Measurements from ENCODE around the gene NOXRED1.
"Not testable (repeated sequence)": the region's sequence is repeated elsewhere in the genome, so short reads cannot be mapped to it uniquely, and the experiment has no call there.

The NOXRED1 gene, protein sequence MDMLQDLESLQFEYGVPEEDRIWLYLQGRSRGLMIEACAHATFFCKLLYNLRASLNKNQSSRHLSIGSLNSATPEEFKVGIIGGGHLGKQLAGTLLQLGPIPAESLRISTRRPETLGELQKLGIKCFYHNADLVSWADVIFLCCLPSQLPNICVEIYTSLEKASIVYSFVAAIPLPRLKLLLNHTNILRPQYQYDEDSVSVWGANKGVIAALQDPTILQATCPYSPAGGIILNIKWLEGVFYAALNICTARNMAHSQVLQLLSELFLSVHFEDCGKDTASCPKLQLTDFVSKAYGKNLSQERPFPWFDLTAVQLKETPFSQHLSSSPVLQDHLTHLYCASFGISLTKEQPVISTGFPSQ

DNA sequence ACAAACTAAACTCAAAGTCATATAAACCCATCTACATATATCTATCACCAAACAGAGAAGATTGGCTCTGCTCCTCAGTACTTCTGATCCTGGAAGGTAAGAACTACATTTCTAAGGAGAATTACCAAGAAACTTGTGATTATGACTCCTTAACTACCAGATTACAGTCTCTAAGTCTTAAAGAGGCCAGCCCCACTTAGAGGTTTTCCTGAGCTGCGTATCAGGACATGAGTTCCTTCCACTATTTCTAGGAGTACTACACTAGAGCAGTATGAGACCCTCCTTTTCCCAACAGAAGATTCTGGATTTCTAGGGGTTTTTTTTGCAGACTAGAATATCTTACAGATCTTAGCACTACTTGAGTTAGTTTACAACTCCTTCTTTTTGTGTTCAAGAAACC, at the start of gene NOXRED1:
Gene NOXRED1 (minus strand): TSS at position 101 of the 400 bp plus-strand sequence. CDS start 634 bp downstream, outside the sequence.
- DNase-seq, result no peak

DNA sequence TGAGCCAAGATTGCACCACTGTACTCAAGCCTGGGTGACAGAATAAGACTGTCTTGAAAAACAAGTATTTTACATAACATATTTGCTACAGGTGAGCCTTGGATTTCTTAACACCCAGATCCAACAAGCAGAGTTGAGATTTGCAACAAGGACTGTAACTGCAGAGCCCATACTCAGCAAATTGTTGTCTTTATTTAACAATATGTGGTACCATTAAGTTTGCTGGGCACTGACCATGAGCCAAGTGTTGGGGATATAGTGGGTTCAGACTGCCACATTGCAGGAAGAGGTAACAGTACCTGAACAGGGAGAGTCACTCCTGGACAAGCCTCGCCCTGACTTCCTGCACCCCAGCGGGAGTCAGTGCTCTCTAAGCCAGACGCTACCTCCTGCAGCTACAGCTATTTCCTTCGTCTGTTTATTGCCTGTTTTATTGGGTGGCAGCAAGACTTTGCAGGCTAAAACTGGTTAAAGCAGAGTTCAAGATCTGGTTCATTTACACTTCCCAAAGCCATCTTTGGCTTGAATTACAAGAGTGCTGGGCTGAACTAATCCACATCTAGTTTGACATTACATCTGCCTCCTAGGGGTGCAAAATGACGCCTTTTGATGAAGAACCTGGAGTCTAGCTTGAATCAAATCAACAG, 47.0 kb upstream of the NOXRED1 start:
- no peak for DNase-seq

DNA sequence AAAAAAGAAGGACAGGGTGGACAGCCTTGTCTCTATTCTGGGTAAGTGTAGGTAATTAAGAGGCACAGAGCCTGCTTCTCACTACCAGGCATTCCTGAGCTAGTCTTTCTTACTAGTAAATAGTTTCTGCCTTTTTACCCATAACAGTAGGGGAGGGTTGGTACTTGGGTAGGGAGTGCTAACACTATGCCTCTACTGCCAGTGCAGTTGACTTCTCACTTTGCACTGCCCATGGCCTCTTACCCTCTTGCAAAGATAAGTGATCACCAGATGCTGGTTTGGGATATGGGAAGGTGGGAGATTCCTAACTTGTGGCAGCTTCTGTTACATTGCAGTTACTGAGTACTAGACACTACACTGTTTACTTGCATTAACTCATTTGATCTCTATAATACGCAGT, 46.2 kb upstream of the NOXRED1 start:
- no peak for DNase-seq

DNA sequence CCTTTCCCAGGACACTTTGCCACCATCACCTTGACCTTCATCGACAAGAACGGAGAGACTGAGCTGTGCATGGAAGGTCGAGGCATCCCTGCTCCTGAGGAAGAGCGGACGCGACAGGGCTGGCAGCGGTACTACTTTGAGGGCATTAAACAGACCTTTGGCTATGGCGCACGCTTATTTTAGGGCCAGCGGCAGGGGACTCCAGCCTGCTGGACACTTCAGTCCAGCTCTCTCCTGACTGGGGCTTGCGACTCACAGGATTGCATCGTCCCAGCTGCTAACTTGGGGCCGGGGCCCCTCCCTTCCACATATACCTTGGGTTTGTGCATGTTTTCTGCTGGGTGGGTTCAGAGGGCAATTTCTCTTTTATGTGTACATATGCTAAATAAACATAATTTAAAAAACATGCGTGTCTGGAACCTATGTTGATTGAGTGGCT, 45.8 kb upstream of the NOXRED1 start:
- DNase-seq, result no peak

DNA sequence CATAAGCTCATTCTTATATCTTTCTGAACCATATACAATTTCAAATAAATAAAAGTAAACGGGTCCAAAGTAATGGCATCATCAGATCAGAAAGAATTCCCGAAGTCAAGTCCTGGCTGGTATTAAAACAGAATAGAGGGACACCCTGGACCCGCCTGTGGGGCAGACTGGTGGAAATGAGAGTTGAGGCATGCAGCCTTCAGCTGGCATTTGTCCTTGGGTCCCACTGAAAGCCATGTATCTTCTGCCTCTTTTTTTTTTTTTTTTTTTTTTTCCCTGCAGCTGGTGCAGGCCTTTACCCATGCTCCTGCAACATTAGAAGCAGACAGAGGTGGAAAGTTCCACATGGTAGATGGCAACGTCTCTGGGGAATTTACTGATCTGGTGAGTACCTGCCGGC, 44.5 kb upstream of the NOXRED1 start:
- no peak for DNase-seq

DNA sequence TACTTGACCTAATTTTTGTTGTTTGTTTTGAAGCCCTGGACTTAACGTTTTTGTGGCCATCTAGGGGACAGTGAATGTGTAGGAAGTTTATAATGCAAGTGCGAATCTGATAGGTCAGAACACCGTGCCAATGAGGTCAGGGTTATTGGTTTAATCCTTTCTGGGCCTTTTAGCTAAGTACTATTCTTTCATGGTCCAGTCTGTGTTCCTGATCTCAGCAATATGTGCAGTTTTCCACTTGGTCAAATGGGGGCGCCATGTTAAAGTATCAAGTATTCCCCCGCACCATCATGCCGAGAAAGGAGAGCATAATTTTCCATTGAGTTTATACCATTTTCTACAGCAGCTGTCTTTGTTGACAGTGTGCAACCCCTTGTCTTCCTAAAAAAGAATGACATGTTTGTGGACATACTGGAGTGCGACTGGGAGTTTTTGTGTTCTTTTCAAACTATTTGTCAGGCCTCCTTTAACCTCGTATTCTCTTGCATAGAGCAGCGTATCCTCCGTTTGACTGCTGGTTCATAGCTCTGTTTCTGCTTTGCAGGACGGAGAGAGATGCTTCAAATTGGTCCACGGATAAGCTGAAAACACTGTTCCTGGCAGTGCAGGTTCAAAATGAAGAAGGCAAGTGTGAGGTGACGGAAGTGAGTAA, 35.9 kb upstream of the NOXRED1 start:
- peak; percentile 59 for DNase-seq

DNA sequence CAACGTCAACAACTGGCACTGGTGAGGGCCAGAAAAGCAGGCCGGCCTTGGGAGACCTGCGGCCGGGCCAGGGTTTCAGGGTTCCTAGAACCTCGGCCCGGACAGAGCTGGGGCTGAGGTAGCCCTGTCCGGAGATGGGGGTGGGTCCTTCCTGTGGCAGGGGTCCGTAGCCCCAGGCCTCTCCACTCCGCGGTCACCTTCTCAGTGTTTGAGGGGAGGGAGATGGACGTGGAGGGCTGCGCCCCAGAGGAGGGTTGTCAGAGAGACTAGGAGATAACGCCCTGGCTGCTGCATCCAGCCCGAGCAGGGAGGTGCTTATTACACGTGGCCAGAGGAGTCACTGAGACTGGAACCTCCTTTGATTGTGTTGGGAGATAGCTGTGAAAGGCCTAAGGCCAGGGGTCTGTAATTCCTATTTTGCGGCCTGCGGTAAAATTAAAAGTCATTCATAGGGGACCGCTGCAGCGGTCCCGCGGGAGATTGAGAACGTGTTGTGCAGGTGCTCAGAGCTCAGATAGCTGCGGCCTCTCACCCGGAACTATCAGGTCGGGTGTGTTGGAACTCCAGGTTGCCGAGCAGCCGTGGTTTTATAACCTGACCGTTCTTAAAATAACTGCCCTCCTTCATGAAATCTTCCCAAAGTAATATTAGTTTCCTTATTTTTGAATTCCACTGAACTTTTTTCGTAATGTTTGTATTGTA, 35.1 kb upstream of the NOXRED1 start:
- DNase-seq, result peak; percentile 41

DNA sequence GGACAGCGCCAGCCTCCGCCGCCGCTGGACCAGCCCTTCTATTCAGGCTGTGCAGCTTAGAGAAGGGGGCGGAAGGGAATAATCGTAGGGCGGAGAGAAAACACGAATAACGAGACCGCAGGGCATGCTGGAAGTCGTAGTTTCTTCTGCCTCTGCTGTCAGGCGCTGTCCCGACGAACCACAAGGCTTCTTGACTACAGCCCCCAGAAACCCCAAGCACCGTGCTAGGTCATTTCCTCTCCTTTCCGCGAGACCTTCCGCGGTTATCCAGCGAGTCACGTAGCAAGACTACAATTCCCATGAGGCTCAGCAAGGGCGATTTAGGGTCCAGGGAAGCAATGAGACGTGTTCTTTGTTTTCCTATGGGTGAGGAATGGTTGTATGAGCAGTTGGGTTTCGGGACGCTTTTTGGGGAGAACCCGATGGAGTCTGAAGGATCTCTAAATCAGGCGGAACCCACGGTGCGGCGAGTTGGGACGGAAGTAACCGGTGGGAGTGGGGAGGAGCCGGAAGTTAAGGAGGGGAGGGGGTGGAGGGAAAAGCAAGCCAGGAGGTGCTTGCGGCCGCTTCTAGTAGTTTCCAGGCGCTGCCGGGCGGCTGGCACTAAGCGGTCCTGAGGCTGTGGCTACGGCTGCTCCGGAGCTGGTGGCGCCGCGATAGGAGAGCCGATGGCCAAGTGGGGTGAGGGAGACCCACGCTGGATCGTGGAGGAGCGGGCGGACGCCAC, 34.4 kb upstream of the NOXRED1 start, which contains the start of the genes AHSA1 and VIPAS39:
Gene AHSA1 (plus strand): TSS at position 572 of the 727 bp plus-strand sequence. CDS start 97 bp downstream, at position 669.
Gene VIPAS39 (minus strand): TSS at position 80 of the 727 bp plus-strand sequence. CDS start 3,499 bp downstream, outside the sequence.
- peak; percentile 99 for DNase-seq

DNA sequence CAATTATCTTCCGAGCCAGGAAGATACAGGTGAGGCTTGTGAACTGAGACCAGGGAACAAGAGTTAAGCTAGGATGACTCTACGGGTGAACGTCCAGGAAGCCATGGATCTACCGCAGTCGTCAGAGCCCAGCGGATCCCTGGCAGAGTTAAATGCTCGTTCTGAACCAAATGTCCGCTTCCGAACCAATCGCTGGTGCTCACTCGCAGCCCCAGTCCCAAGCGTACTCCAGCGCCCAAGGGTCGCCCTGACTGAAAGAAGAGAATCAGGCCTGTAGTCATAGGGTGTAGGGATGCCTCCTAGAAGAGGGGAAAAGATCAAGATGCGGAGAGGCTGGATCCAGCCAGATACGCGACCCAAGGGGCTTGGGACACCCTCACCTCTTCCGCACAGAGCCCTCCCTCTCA, 33.8 kb upstream of the NOXRED1 start:
- DNase-seq, result peak; percentile 53

DNA sequence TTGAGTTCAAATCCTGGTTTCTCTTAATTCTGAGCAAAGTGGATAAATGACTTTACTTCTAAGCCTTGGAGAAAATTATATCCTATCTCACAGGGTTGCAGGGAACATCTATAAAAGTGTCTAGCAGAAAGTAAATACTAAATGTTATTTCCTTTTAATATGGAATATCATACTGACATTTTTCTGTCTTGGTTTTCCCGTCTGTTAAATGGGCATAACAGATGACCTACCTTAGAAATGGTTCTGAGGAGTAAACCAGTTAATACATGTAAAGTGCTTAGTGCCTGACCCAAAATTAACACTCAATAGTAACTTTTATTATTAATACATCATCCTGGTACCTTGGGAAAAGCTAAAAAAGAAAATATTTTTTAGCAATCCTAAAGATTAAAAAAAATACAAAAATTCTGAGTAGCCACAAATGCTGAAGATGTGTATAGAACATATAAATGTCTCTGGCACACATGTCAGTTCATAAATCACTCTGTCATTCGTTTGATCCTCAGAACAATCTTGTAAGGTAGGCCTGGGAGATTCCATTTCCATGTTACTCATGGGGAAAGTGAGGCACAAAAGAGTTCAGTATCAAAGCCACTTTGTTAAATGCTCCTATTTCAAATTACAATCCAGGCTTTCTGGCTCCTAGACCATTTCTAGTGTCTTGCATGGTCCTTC, 32.8 kb upstream of the NOXRED1 start:
- no peak for DNase-seq

DNA sequence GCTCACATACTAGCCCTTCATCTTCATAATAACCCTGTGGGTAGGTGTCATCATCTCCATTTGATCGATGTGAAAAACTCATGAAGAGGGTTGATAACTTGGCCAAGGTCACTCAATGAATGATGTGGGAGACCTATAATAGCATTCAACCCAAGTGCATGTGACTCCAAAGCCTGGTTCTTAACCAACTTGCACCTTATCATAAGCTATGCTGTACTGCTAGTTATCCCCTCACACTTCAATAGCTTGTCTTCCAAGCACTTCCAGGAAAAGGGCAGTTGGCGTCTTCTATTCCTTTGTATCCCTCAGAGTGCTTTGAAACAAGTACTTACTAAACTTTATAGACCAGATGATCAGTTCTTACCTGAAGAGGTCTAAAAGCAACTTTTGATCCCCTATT, 18.9 kb upstream of the NOXRED1 start:
- DNase-seq, result no peak

DNA sequence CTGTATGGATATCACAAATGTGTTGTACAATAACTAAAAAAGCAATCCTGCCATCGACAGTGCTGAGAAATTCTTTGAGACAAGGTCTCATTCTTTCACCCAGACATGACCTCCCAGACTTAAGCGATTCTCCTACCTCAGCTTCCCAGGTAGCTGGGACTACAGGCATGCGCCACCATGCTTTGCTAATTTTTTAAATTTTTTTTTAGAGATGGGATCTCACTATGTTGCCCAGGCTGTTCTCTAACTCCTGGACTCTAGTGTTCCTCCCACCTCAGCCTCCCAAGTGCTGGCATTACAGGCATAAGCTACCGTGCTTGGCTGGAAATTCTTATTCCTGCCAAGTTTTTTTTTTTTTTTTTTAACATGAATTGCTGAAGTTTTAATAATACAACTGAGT, 16.5 kb upstream of the NOXRED1 start:
- DNase-seq, result no peak

DNA sequence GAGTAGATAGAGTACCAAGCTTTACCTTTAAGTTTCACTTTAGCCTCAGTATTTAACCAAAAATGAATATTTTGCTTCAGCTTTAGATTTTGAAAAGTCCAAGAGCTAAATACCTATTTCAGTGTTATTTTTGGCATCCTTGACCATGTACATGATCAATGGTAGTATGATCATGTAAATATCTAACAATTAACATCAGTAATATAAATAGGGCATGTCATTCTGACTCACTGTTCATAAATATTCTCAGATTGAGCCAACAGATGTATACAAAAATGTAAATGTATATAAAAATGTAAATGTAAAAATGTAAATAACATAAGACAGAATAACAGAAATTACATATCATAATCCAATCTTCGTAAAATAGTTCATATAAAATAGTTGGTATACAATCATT, 15.3 kb upstream of the NOXRED1 start:
- no peak for DNase-seq

DNA sequence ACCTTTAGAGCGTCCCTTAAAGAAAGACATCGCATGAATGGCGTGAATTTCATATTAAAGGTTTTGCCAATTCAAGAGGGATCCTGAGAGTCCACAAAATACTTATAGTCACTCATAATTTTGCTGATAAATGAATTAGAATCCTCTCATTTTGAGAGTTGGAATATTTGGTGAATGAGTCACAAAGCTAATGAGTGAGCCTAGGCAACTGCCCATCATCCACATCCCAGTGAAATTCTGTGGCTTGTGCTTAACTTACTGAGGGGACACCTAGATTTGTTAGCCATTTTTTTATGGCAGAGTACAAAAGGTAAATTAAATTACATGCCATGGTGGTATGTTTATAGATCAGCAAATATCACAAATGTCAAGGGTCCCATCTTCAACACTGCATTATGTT, 12.7 kb upstream of the NOXRED1 start:
- DNase-seq, result no peak

DNA sequence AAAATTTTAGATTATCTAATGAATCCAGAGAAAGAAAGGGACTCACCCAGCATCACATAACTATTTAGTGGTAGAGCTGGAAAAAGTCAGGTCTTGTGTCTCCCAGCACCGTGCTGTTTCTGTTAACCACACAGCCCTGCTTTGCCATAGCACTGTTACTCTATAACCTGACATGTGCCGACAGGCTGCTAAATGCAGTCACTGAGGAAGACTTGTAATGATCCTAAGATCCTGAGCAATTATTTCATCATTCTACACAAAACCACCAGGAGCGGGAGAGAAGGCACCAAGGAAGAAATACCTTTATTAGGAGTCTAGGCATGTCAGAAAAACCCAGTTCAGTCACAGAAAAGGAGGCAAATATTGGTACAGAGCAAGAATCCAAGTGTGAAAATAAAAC, 3.1 kb upstream of the NOXRED1 start:
- no peak for DNase-seq

DNA sequence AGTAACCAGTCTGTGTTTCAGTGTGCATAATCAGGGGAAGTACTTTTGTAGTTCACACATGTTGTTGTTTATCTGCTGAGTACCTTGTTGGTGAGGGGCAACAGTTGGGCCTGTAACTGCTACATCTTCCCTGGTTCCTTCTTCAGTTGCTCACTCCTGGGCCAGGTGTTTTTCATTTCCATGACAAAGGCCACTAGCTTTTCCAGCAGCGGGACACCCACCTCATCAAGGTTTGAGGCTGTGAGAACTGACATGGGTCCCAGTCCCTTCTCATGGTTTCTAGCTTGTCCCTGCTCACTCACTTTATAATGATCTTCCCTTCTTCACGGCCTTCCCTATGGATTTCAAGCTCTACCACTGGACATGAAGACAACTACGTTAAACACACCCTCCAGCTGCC, 1.5 kb upstream of the NOXRED1 start:
- no peak for DNase-seq

DNA sequence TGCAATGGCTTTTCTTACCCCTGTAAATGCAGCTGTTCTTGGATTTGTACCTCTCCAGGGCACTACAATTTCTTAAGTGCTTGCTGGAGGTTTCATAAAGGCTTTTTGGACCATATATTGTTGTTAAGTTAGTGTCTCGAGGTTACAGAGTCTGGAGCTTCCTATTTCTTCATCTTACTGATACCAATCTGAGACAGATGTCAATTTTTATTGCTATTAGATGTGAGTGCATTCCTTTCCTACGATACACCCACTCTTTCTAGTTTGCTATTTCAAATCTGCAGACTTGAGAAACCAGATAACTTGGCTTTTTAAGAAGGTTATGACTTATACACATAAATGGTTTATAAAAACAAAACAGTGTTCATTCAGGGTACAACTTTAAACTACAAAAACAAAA, 2.1 kb downstream of the NOXRED1 start:
- no peak for DNase-seq

DNA sequence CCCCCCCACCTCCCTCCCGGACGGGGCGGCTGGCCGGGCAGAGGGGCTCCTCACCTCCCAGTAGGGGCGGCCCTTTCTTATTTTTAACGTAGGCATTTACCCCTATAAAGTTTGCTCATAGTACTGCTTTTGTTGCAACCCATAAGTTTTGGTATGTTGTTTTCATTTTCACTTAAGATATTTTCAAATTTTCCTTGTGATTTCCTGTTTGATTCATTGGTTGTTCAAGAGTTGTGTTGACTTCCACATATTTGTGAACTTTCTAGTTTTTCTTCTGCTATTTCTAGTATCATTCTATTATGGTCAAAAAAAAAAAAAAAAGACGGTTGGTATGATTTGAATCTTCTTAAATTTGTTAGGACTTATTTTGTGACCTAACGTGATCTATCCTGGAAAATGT, 6.5 kb downstream of the NOXRED1 start:
- no peak for DNase-seq

DNA sequence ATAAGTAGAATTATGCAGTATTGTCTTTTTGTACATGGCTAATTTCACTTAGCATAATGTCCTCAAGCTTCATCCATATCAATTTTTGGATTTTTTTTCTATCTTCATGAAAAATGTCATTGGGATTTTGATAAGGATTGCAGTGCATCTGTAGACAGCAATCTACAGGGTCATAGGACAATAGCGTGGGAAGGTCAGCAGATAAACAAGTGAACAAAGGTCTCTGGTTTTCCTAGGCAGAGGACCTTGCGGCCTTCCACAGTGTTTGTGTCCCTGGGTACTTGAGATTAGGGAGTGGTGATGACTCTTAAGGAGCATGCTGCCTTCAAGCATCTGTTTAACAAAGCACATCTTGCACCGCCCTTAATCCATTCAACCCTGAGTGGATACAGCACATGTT, 7.2 kb downstream of the NOXRED1 start:
- not testable (repeated sequence) for DNase-seq

DNA sequence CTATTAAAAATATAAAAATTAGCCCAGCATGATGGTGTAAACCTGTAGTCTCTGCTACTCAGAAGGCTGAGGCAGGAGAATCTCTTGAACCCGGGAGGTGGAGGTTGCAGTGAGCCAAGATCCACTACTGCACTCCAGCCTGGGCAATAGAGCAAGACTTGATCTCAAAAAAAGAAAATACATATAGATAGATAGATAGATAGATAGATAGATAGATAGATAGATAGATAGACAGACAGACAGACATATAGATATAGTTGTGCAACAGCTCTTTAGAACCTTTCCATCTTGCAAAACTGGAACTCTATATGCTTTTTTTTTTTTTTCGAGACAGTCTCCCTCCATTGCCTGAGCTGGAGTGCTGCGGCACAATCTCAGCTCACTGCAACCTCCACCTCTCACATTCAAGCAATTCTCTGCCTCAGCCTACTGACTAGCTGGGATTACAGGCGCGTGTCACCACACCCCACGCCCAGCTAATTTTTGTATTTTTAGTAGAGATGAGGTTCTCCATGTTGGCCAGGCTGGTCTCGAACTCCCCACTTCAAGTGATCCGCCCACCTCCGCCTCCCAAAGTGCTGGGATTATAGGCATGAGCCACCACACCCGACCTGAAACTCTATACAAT, 7.8 kb downstream of the NOXRED1 start:
- DNase-seq, result not testable (repeated sequence)

DNA sequence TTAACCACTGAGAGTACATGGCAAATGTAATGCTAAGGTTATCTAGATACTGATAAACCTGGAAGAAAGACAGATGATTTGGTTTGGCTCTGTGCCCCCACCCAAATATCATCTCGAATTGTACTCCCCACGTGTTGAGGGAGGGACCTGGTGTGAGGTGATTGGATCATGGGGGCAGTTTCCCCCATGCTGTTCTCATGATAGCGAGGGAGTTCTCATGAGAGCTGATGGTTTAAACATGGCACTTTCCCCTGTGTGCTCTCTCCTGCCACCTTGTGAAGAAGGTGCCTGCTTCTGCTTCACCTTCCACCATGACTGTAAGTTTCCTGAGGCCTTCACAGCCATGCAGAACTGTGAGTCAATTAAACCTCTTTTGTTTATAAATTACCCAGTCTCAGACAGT, 14.2 kb downstream of the NOXRED1 start:
- no peak for DNase-seq
